ENCODE measurements around the gene MIXL1. TPM values are rescaled to one million over a fixed set of nuclear protein-coding genes. Genes with fewer than 3 reads are reported as not detected.

The MIXL1 gene
- total and polyA plus RNA-seq, 2 of the 13 experiments (the other 11 are each of a cell fraction or from before 2014, with no cell fraction given), result 7.6 to 18.5 TPM

DNA sequence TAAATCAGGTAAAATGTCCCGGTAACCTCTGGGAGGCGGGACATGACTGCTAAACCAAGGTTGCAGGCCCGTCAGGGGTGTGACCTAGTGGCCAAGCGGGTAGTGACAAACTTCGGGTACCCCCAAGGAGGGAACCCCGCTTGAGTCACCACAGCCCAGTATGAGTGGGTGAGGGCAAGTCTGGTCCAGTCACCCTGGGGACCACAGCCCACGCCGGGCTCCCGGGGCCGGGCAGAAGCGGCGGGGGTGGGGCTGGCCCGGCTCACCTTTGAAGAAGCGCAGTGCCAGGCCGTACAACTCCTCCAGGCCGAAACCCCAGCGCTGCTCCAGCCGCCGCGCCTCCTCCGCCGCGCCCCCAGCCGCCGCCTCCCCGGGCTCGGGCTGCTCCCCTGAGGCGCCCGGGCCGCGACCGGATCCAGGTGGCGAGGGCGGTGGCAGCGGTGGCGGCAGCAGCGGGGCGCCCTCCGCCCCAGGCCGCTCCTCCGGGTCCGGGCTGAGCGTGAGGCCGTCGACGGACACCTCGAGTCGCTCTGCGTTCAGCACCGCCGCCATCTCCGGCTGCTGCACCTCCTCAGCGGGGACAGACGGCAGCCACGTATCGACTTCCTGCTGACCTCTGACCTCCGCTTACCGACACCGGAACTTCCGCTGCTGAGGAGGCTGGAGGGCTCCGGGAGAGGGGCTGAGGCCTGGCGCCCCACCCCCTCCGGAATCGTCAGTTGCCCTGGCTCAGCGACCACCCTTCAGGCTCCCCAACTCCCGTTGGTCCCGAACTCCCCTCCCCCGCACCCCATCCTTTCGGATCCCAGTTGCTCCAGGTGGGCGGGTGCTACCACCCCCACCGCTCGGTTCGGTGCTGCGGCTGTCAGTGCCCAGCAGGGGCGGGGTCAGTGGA lies 37.1 kb upstream of the MIXL1 start, which contains the start of gene ACBD3 (continued):
- TF ChIP-seq, protein P1, sequence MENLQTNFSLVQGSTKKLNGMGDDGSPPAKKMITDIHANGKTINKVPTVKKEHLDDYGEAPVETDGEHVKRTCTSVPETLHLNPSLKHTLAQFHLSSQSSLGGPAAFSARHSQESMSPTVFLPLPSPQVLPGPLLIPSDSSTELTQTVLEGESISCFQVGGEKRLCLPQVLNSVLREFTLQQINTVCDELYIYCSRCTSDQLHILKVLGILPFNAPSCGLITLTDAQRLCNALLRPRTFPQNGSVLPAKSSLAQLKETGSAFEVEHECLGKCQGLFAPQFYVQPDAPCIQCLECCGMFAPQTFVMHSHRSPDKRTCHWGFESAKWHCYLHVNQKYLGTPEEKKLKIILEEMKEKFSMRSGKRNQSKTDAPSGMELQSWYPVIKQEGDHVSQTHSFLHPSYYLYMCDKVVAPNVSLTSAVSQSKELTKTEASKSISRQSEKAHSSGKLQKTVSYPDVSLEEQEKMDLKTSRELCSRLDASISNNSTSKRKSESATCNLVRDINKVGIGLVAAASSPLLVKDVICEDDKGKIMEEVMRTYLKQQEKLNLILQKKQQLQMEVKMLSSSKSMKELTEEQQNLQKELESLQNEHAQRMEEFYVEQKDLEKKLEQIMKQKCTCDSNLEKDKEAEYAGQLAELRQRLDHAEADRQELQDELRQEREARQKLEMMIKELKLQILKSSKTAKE (CRISPR knock-in tag; IDR thresholded peaks at IDR 0.05; ENCODE audit: borderline replicate concordance), result no peak
- TF ChIP-seq, protein P2, sequence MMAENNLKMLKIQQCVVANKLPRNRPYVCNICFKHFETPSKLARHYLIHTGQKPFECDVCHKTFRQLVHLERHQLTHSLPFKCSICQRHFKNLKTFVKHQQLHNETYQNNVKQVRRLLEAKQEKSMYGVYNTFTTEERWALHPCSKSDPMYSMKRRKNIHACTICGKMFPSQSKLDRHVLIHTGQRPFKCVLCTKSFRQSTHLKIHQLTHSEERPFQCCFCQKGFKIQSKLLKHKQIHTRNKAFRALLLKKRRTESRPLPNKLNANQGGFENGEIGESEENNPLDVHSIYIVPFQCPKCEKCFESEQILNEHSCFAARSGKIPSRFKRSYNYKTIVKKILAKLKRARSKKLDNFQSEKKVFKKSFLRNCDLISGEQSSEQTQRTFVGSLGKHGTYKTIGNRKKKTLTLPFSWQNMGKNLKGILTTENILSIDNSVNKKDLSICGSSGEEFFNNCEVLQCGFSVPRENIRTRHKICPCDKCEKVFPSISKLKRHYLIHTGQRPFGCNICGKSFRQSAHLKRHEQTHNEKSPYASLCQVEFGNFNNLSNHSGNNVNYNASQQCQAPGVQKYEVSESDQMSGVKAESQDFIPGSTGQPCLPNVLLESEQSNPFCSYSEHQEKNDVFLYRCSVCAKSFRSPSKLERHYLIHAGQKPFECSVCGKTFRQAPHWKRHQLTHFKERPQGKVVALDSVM (CRISPR knock-in tag; IDR thresholded peaks at IDR 0.05), result peak; percentile 59; the same call in 1 of the 2 replicates
- TF ChIP-seq ZNF619 (CRISPR knock-in tag; IDR thresholded peaks at IDR 0.05), result peak; percentile 92
- no peak for TF ChIP-seq ZNF276 (CRISPR knock-in tag; IDR thresholded peaks at IDR 0.05; ENCODE audit: low read depth)
- no peak for TF ChIP-seq ZNF138 (CRISPR knock-in tag; IDR thresholded peaks at IDR 0.05; ENCODE audit: low read depth)
- TF ChIP-seq, protein P3, sequence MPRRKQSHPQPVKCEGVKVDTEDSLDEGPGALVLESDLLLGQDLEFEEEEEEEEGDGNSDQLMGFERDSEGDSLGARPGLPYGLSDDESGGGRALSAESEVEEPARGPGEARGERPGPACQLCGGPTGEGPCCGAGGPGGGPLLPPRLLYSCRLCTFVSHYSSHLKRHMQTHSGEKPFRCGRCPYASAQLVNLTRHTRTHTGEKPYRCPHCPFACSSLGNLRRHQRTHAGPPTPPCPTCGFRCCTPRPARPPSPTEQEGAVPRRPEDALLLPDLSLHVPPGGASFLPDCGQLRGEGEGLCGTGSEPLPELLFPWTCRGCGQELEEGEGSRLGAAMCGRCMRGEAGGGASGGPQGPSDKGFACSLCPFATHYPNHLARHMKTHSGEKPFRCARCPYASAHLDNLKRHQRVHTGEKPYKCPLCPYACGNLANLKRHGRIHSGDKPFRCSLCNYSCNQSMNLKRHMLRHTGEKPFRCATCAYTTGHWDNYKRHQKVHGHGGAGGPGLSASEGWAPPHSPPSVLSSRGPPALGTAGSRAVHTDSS (CRISPR knock-in tag; conservative IDR thresholded peaks at IDR 0.05), result no peak
- TF ChIP-seq ZNF766 (CRISPR knock-in tag; IDR thresholded peaks at IDR 0.05; ENCODE audit: borderline replicate concordance), result peak; percentile 7; the same call in 1 of the 2 replicates
- TF ChIP-seq DNMT1 (CRISPR knock-in tag; IDR thresholded peaks at IDR 0.05), result peak; percentile 89; the same call in 1 of the 2 replicates
- TF ChIP-seq ZNF326 (CRISPR knock-in tag; IDR thresholded peaks at IDR 0.05; ENCODE audit: borderline replicate concordance), result no peak
- TF ChIP-seq ZNF605 (CRISPR knock-in tag; IDR thresholded peaks at IDR 0.05), result peak; percentile 77; the same call in 1 of the 2 replicates
- TF ChIP-seq, protein P4, sequence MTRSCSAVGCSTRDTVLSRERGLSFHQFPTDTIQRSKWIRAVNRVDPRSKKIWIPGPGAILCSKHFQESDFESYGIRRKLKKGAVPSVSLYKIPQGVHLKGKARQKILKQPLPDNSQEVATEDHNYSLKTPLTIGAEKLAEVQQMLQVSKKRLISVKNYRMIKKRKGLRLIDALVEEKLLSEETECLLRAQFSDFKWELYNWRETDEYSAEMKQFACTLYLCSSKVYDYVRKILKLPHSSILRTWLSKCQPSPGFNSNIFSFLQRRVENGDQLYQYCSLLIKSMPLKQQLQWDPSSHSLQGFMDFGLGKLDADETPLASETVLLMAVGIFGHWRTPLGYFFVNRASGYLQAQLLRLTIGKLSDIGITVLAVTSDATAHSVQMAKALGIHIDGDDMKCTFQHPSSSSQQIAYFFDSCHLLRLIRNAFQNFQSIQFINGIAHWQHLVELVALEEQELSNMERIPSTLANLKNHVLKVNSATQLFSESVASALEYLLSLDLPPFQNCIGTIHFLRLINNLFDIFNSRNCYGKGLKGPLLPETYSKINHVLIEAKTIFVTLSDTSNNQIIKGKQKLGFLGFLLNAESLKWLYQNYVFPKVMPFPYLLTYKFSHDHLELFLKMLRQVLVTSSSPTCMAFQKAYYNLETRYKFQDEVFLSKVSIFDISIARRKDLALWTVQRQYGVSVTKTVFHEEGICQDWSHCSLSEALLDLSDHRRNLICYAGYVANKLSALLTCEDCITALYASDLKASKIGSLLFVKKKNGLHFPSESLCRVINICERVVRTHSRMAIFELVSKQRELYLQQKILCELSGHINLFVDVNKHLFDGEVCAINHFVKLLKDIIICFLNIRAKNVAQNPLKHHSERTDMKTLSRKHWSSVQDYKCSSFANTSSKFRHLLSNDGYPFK (CRISPR knock-in tag; IDR thresholded peaks at IDR 0.05; ENCODE audit: borderline replicate concordance), result peak; percentile 74; the same call in 1 of the 2 replicates
- peak in 1 of 2 experiments; percentile 87; a peak in 2 of 4 replicates for TF ChIP-seq KLF16 (CRISPR knock-in tag; IDR thresholded peaks at IDR 0.05)
- no peak for TF ChIP-seq ZNF773 (CRISPR knock-in tag; IDR thresholded peaks at IDR 0.05; ENCODE audit: borderline replicate concordance)
